Esophagus (tissue), 2 donors: ENCODE data around the gene TMEM179. TPM values are rescaled to one million over a fixed set of nuclear protein-coding genes. Genes with fewer than 3 reads are reported as not detected.

Experiments
- H3K27ac ChIP-seq, 2 donors: one replicate each; pipeline ENCODE4 v1.5.1; 2013; ENCODE audit warnings: low read depth in 2 of 2, mild to moderate bottlenecking in 2 of 2, inconsistent platforms in 1 of 2, low read length in 1 of 2, moderate library complexity in 1 of 2
- H3K27me3 ChIP-seq, 2 donors: one replicate each; pipeline ENCODE4 v1.6.1; 2013; ENCODE audit warnings: low read length in 2 of 2, control low read depth in 1 of 2, mild to moderate bottlenecking in 1 of 2; ENCODE audit not compliant: insufficient read depth in 2 of 2, control insufficient read depth in 1 of 2
- H3K36me3 ChIP-seq, 2 donors: one replicate each; pipeline ENCODE4 v1.6.1; 2013; ENCODE audit warnings: low read length in 1 of 2; ENCODE audit not compliant: control insufficient read depth in 2 of 2, insufficient read depth in 2 of 2
- H3K4me1 ChIP-seq, 2 donors: one replicate each; pipeline ENCODE4 v1.6.1; 2013; ENCODE audit warnings: low read length in 1 of 2; ENCODE audit not compliant: control insufficient read depth in 2 of 2, insufficient read depth in 2 of 2
- H3K4me3 ChIP-seq, 2 donors: one replicate each; pipeline ENCODE4 v1.5.1; 2013; ENCODE audit warnings: low read length in 2 of 2, mild to moderate bottlenecking in 2 of 2, low read depth in 1 of 2, moderate library complexity in 1 of 2
- H3K9me3 ChIP-seq, 2 donors: one replicate each; pipeline ENCODE4 v1.6.1; 2013; ENCODE audit warnings: mild to moderate bottlenecking in 2 of 2, low read depth in 1 of 2, low read length in 1 of 2, moderate library complexity in 1 of 2; ENCODE audit not compliant: control insufficient read depth in 2 of 2, insufficient read depth in 1 of 2
- whole genome bisulfite sequencing, 2 donors: extraction: QIAGEN DNeasy Blood & Tissue Kit; methylation state at CpG; one replicate each; pipeline ENCODE4 v1.1.7; 2013; 5-methylcytosine and 5-hydroxymethylcytosine counted together
- polyA plus RNA-seq, 2 donors: library from polyadenylated mRNA; stranded (reverse); fragments of 200-250 nt; gene quantifications; one replicate each; pipeline ENCODE4 v1.2.3, GENCODE V29; 2013
- donor health status: healthy with polysubstance abuse.
- donor health status: Bipolar disorder and iron deficiency.

TMEM179 gene
- polyA plus RNA-seq, 2 donors: 0.02 to 0.06 TPM

DNA sequence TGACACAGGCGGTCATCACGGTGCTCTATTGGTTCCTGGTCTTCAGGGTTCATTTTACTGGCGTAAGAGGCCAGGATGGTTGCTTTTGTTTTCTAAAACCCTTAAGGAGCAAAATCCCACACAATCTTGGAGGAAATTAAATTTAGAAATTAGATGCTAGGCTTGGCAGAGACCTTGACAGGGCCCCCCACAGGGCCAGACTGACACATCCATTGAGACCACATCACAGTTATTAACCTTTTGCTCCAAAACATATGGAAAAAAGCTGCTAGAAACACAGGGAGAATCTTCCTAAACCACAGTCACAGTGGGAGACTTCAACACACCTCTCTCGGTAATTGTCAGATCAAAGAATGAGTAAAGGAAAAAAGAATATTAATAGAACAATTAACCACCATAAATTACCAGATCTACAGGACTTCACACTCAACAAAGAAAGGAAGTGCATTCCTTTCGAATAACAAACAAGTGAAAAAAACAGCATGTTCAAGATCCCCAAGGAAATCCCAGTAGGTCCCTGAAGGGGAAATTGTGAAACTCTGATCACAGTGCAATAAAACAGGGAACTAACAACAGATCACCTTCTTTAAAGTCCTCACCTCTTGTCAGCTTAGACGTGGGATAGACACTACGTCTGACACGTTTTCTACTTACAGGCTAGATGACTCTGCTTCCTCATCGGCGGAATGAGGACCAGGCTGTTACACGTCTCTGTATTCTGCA is 40.2 kb upstream of the TMEM179 start:
- Histone ChIP-seq H3K9me3 (peaks cover 1 to 2% of the 10 kb centered on the region in 2 donors), H3K4me1 (no peaks in the 10 kb centered on the region), H3K36me3 (no peaks in the 10 kb centered on the region), H3K27ac (no peak overlapping the region), H3K27me3 (no peaks in the 10 kb centered on the region), H3K4me3 (no peak overlapping the region)
- 62 to 74% methylated on average over 11 of the region's 11 CpGs for WGBS, 2 donors

DNA sequence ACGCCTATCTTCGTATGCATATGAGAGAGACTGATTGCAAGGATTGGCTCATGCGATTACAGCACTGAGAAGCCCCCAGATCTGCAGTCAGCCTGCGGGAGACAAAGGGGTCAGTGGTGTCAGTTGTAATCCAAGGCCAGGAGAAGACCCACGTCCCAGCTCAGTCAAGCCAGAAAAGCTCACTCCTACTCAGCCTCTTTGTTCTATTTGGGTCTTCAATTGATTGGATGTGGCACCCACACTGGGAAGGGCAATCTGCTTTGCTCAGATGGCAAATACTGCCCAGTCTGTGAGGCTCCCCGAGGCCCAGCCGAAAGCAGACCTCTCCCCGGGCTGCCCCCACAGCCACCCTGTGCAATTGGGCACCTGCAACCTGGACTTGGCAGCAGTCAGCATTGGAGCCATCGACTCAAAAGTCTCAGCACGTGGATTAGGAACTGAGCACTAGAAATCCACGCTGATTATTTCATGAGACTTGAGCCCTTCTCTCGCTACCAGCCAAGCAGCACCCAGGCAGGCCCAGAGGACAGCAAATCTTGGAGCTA is 39.6 kb upstream of the TMEM179 start:
- Histone ChIP-seq H3K27ac (no peak overlapping the region), H3K9me3 (peaks cover 2 to 4% of the 10 kb centered on the region in 2 donors), H3K27me3 (no peaks in the 10 kb centered on the region), H3K4me3 (no peak overlapping the region), H3K36me3 (no peaks in the 10 kb centered on the region), H3K4me1 (no peaks in the 10 kb centered on the region)
- 78 to 80% methylated on average over 12 of the region's 12 CpGs for WGBS, 2 donors

- Histone ChIP-seq H3K4me3 (no peak overlapping the region), H3K36me3 (no peaks in the 10 kb centered on the region), H3K27me3 (no peaks in the 10 kb centered on the region), H3K9me3 (peaks cover 2 to 4% of the 10 kb centered on the region in 2 donors), H3K27ac (no peak overlapping the region), H3K4me1 (no peaks in the 10 kb centered on the region)
- 52 to 59% methylated on average over 8 of the region's 8 CpGs for WGBS, 2 donors
Observed at GRCh38 chr14:104643306-104643705, 38.7 kb upstream of the TMEM179 start.

GRCh38 chr14:104642540-104642868 is 37.9 kb upstream of the TMEM179 start:
- 91% methylated on average over 9 of the region's 9 CpGs for WGBS, 2 donors
- Histone ChIP-seq H3K27ac (no peak overlapping the region), H3K4me1 (no peaks in the 10 kb centered on the region), H3K9me3 (peaks cover 2 to 4% of the 10 kb centered on the region in 2 donors), H3K27me3 (no peaks in the 10 kb centered on the region), H3K4me3 (no peak overlapping the region), H3K36me3 (no peaks in the 10 kb centered on the region)

DNA sequence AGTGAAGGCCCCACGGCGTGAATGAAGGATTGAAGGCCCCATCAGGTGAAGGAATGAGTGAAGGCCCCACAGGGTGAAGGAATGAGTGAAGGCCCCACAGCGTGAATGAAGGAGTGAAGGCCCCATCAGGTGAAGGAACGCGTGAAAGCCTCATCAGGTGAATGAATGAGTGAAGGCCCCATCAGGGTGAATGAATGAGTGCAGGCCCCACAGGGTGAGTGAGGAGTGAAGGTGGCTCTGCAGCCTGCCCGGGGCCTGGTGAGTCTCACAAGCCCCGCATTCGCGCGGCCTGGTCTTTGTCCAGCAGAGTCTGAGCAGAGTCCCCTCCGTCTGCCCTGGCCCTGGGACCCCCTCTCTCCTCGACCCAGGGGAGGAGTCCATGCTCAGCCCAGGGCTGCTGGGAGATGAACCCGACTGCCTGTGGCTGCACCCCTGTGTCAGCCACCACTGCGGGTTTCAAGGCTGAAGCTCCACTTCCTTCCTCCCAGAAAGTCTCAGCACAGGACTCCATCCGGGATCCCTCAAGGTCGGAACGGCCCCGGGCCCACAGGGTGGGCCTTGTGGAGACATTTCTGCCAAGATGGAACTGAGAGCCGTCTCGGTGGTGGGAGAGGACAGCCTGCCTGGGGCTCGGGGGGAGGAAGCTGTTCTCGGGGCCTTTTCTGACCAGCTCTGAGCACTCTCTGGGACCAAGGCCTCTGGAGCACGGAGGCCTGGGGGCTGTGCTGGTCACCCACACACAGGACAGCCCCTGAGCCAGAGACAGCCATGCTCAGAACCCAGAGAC is 37.4 kb upstream of the TMEM179 start:
- Histone ChIP-seq H3K36me3 (no peaks in the 10 kb centered on the region), H3K4me3 (no peak overlapping the region), H3K27ac (no peak overlapping the region), H3K27me3 (no peaks in the 10 kb centered on the region), H3K4me1 (no peaks in the 10 kb centered on the region), H3K9me3 (peaks cover 2 to 4% of the 10 kb centered on the region in 2 donors)
- 74 to 75% methylated on average over 23 of the region's 23 CpGs for WGBS, 2 donors

GRCh38 chr14:104640681-104641080 is 36.1 kb upstream of the TMEM179 start:
- H3K4me1 ChIP-seq: no peaks in the 10 kb centered on the region
- no peak overlapping the region for H3K27ac ChIP-seq
- H3K4me3 ChIP-seq: no peak overlapping the region
- H3K27me3 ChIP-seq: no peaks in the 10 kb centered on the region
- 75 to 84% methylated on average over 10 of the region's 10 CpGs for WGBS, 2 donors
- peaks cover 2 to 4% of the 10 kb centered on the region in 2 donors for H3K9me3 ChIP-seq
- H3K36me3 ChIP-seq: no peaks in the 10 kb centered on the region

GRCh38 chr14:104639885-104640548 is 35.4 kb upstream of the TMEM179 start:
- H3K36me3 ChIP-seq: no peaks in the 10 kb centered on the region
- H3K9me3 ChIP-seq: peaks cover 0 to 4% of the 10 kb centered on the region in 2 donors
- no peaks in the 10 kb centered on the region for H3K4me1 ChIP-seq
- 6 to 7% methylated on average over 23 to 24 of the region's 24 CpGs for WGBS, 2 donors
- no peaks in the 10 kb centered on the region for H3K27me3 ChIP-seq
- H3K4me3 ChIP-seq: no peak overlapping the region
- H3K27ac ChIP-seq: no peak overlapping the region

DNA sequence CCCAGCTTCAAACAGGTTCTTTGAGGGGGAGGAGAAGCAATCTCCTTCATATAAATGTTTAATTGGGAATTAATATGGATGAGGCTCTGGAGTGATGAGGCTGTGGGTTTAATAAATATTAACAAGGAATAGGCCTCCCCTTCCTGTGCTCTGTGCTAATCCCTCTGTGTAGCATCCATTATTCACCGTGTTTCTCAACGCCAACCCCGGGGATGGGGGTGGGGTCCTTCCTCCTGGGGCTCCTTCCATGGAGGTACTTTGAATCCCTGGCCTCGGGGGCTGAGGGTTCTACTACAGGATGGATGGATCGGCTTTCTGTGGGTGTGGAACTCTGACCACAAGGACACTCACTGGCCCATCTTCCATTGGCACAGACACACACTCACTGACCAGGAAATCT is 34.9 kb upstream of the TMEM179 start:
- Histone ChIP-seq H3K9me3 (peaks cover 0 to 7% of the 10 kb centered on the region in 2 donors), H3K36me3 (no peaks in the 10 kb centered on the region), H3K27ac (no peak overlapping the region), H3K4me3 (no peak overlapping the region), H3K27me3 (no peaks in the 10 kb centered on the region), H3K4me1 (no peaks in the 10 kb centered on the region)
- WGBS, 2 donors: 43 to 48% methylated on average over 5 of the region's 5 CpGs

GRCh38 chr14:104638927-104639450 is 34.4 kb upstream of the TMEM179 start:
- Histone ChIP-seq H3K4me1 (no peaks in the 10 kb centered on the region), H3K36me3 (no peaks in the 10 kb centered on the region), H3K4me3 (no peak overlapping the region), H3K27me3 (no peaks in the 10 kb centered on the region), H3K9me3 (peaks cover 0 to 7% of the 10 kb centered on the region in 2 donors), H3K27ac (no peak overlapping the region)
- WGBS, 2 donors: 63 to 72% methylated on average over 13 of the region's 13 CpGs
